Endothelial cell of umbilical vein (primary cell): ENCODE data around the gene XRCC1. TPM values are rescaled to one million over a fixed set of nuclear protein-coding genes. Genes with fewer than 3 reads are reported as not detected.

Experiments
- BruUV-seq: library from RNA; stranded (reverse); fragments of 400-500 nt; replicated peaks from 2 replicates; lab custom pipeline; 2021; lab: Mats Ljungman, UMichigan
- CTCF ChIA-PET: fragments of 300-600, 350-600 bp; sonication (Branson Sonifier 250); formaldehyde crosslinking; loops from one replicate; lab custom pipeline; 2021; ENCODE audit warnings: antibody characterized with exemption, inconsistent platforms; lab: Charles Lee
- POLR2A ChIA-PET: fragments of 300-600, 350-600 bp; sonication (Branson Sonifier 250); formaldehyde crosslinking; loops from one replicate; lab custom pipeline; 2021; ENCODE audit warnings: antibody characterized with exemption, inconsistent platforms; lab: Charles Lee
- DNase-seq: peaks from one replicate; pipeline ENCODE4 v3.0.0-alpha.2; 2011; ENCODE audit warnings: low read depth, low spot score
- FAIRE-seq: peaks from 2 replicates; lab custom pipeline; 2011; peaks lifted over from hg19 to GRCh38; lab: Jason Lieb, UNC
- H2AFZ ChIP-seq: 2 replicates; pipeline ENCODE4 v1.6.0; 2012; ENCODE audit warnings: low read depth, low read length, control low read depth, inconsistent platforms
- H3K27ac ChIP-seq: 2 replicates; pipeline ENCODE4 v1.5.1; 2011; ENCODE audit warnings: low read depth, mild to moderate bottlenecking, control low read depth, low read length, moderate library complexity; ENCODE audit not compliant: insufficient read depth
- H3K27me3 ChIP-seq, 2 experiments: 2 replicates each; pipeline versions ENCODE4 v1.6.0 to v1.6.1; 2011; ENCODE audit warnings: low read length in 2 of 2, mixed read lengths in 1 of 2; ENCODE audit not compliant: control insufficient read depth in 2 of 2, insufficient read depth in 2 of 2
- H3K36me3 ChIP-seq, 2 experiments: 2 replicates in 1 of 2; 3 replicates in 1 of 2; pipeline ENCODE4 v1.5.1; 2011; ENCODE audit warnings: low read length in 2 of 2, mild to moderate bottlenecking in 1 of 2, moderate library complexity in 1 of 2; ENCODE audit not compliant: control insufficient read depth in 2 of 2, insufficient read depth in 2 of 2; ENCODE audit errors: extremely low read depth in 1 of 2
- H3K4me1 ChIP-seq: 3 replicates; pipeline ENCODE4 v1.5.1; 2011; ENCODE audit warnings: mild to moderate bottlenecking, low read length; ENCODE audit not compliant: control insufficient read depth, insufficient read depth; ENCODE audit errors: extremely low read depth
- H3K4me2 ChIP-seq: 2 replicates; pipeline ENCODE4 v1.6.1; 2011; ENCODE audit warnings: low read length, control low read depth, mixed read lengths; ENCODE audit not compliant: insufficient read depth
- H3K4me3 ChIP-seq, 3 experiments: fragments of 200-600 bp in 1 of 3; sonication (generic), shearing (Covaris generic) in 1 of 3; replicated peaks in 1 of 3; 2 replicates each; pipeline ENCODE4 v1.5.1; 2011 to 2016; ENCODE audit warnings: control low read depth in 3 of 3, low read length in 3 of 3, mild to moderate bottlenecking in 2 of 3, inconsistent platforms in 1 of 3, low read depth in 1 of 3, moderate library complexity in 1 of 3; ENCODE audit not compliant: insufficient read depth in 1 of 3
- H3K79me2 ChIP-seq: 2 replicates; pipeline ENCODE4 v1.6.0; 2012; ENCODE audit warnings: low read length, inconsistent platforms; ENCODE audit not compliant: control insufficient read depth, insufficient read depth
- H3K9ac ChIP-seq: replicated peaks from 2 replicates; pipeline ENCODE3; 2011; ENCODE audit warnings: low read length, control low read depth; ENCODE audit not compliant: insufficient read depth; ENCODE audit errors: extremely low read depth
- H3K9me1 ChIP-seq: replicated peaks from 3 replicates; pipeline ENCODE4 v1.6.0; 2011; ENCODE audit warnings: mild to moderate bottlenecking, low read length; ENCODE audit not compliant: control insufficient read depth, insufficient read depth; ENCODE audit errors: extremely low read depth
- H3K9me3 ChIP-seq: replicated peaks from 2 replicates; pipeline ENCODE4 v1.5.1; 2012; ENCODE audit warnings: low read length, inconsistent platforms; ENCODE audit not compliant: control insufficient read depth, insufficient read depth
- H4K20me1 ChIP-seq: replicated peaks from 2 replicates; pipeline ENCODE3; 2011; ENCODE audit warnings: mild to moderate bottlenecking, low read length; ENCODE audit not compliant: control insufficient read depth, insufficient read depth; ENCODE audit errors: extremely low read depth
- CTCF ChIP-seq, 2 donors: IDR thresholded peaks; 1 replicate in 1 of 2; 2 replicates in 1 of 2; pipeline ENCODE4 v1.5.1; 2011; ENCODE audit warnings: low read length in 2 of 2, mild to moderate bottlenecking in 2 of 2, moderate library complexity in 2 of 2, control low read depth in 1 of 2, inconsistent platforms in 1 of 2, low read depth in 1 of 2; ENCODE audit not compliant: insufficient read depth in 1 of 2; ENCODE audit errors: extremely low read depth in 1 of 2
- EZH2 ChIP-seq: IDR thresholded peaks from 2 replicates; pipeline ENCODE4 v1.6.1; 2012; ENCODE audit warnings: borderline replicate concordance, low read depth, mild to moderate bottlenecking, moderate library complexity, low read length, inconsistent platforms; ENCODE audit not compliant: severe bottlenecking
- FOS ChIP-seq: IDR thresholded peaks from 2 replicates; pipeline ENCODE4 v1.6.1; 2011; ENCODE audit warnings: mild to moderate bottlenecking, low read length, moderate library complexity, borderline replicate concordance; ENCODE audit not compliant: insufficient read depth
- GATA2 ChIP-seq: IDR thresholded peaks from 2 replicates; pipeline ENCODE4 v1.7.0; 2011; ENCODE audit warnings: low read depth, mild to moderate bottlenecking, moderate library complexity, mixed read lengths, low read length; ENCODE audit not compliant: insufficient read length, insufficient read depth
- JUN ChIP-seq: IDR thresholded peaks from 2 replicates; pipeline ENCODE4 v1.6.1; 2011; ENCODE audit warnings: borderline replicate concordance, low read depth; ENCODE audit not compliant: insufficient read length, insufficient read depth
- MAX ChIP-seq: IDR thresholded peaks from 2 replicates; pipeline ENCODE4 v1.6.1; 2011; ENCODE audit not compliant: insufficient read depth, insufficient read length
- MYC ChIP-seq: IDR thresholded peaks from one replicate; pipeline ENCODE4 v1.6.1; 2011; ENCODE audit warnings: mild to moderate bottlenecking, low read depth, low read length
- POLR2A ChIP-seq: IDR thresholded peaks from 2 replicates; pipeline ENCODE4 v1.6.1; 2012; ENCODE audit warnings: low read depth, mild to moderate bottlenecking, control low read depth, low read length
- POLR2AphosphoS5 ChIP-seq: IDR thresholded peaks from 2 replicates; pipeline ENCODE4 v1.6.1; 2012; ENCODE audit warnings: low read depth, mild to moderate bottlenecking, control low read depth, low read length, moderate library complexity; ENCODE audit not compliant: insufficient read depth
- dilution Hi-C: fragments of 300-500 bp; cut with MboI; formaldehyde crosslinking; loops from one replicate; pipeline ENCODE4 v1.15.0; 2019; ENCODE audit warnings: low sequenced_read_pairs; ENCODE audit not compliant: extremely low pct_ligation_motif_present
- intact Hi-C: fragments of 100-400 bp; cut with micrococcal nuclease; formaldehyde crosslinking; loops from one replicate; pipeline ENCODE4 v1.10.0; 2022
- polyA plus RNA-seq, 4 experiments: library from polyadenylated mRNA; depleted of rRNA in 3 of 4; stranded (reverse) in 3 of 4; unstranded in 1 of 4; fragments of >200 nt; gene quantifications; 2 replicates each; pipeline versions ENCODE4 v1.2.1 to v1.2.3, GENCODE V29; 2011 to 2012; ENCODE audit warnings: missing spikeins in 1 of 4
- total RNA-seq: library from RNA; stranded (reverse); gene quantifications from 2 replicates; pipeline ENCODE4 v1.2.3, GENCODE V29; 2021

The XRCC1 gene
- total and polyA plus RNA-seq, 2 donors (not counting 3 experiments of a cell fraction or from before 2014, with no cell fraction given): 29.5 to 39.3 TPM

- ChIA-PET POLR2A (no interaction called here), CTCF (interaction anchor here (2.0 to 5.7 kb wide), 3 partner anchors 43 to 211 kb away, joined by 6 to 158 read pairs (median 118); partner anchors contain the start of gene ZNF575)
- Histone ChIP-seq H2AFZ (no peak overlapping the region), H3K4me3 (no peak overlapping the region), H3K9me1 (no peaks in the 10 kb centered on the region), H3K4me2 (peak overlapping the region; percentile 95), H3K9me3 (no peaks in the 10 kb centered on the region), H3K27me3 (no peaks in the 10 kb centered on the region), H3K27ac (no peak overlapping the region), H3K9ac (no peak overlapping the region), H3K36me3 (peaks cover 4 to 10% of the 10 kb centered on the region in 2 experiments), H4K20me1 (no peaks in the 10 kb centered on the region), H3K4me1 (peaks cover 24% of the 10 kb centered on the region), H3K79me2 (peaks cover 36% of the 10 kb centered on the region)
- no peak for FAIRE-seq
- intact Hi-C loops (no loop called here), dilution Hi-C loops (no loop called here)
- no peak for DNase-seq
- TF ChIP-seq CTCF (IDR thresholded peaks at IDR 0.05; ENCODE audit: extremely low read depth in 1 of 2, insufficient read depth in 1 of 2, low read depth in 1 of 2, low read length in 2 of 2) (no peak), GATA2 (no peak), MYC (no peak), MAX (no peak), FOS (no peak), POLR2A (no peak), POLR2AphosphoS5 (no peak), JUN (no peak), EZH2 (no peak)
- no TSS peak for BruUV-seq
Observed at GRCh38 chr19:43598445-43599240, 23.3 kb upstream of the XRCC1 start.
